ENCODE results near the gene RBM28. TPM values are rescaled to one million over a fixed set of nuclear protein-coding genes. Genes with fewer than 3 reads are reported as not detected.

Gene RBM28
- polyA plus RNA-seq, 1 donor from 2014 or later = 18.9 TPM

- Histone ChIP-seq H2AFZ (ENCODE audit: low read depth, low read length) (no peak overlapping the region), H4K20me1 (ENCODE audit: insufficient read depth) (no peaks in the 10 kb centered on the region), H3K36me3 (ENCODE audit: insufficient read depth, low read length) (peaks cover 8% of the 10 kb centered on the region), H3K4me2 (ENCODE audit: low read length) (no peak overlapping the region), H3K27me3 (ENCODE audit: insufficient read depth, low read depth, low read length) (no peaks in the 10 kb centered on the region), H3K9me2 (ENCODE audit: insufficient read depth, low read length) (no peaks in the 10 kb centered on the region), H3K27ac (ENCODE audit: low read length) (no peak overlapping the region), H3K4me3 (ENCODE audit: low read length) (no peak overlapping the region), H3K79me2 (replicated peaks; ENCODE audit: insufficient read depth, low read length) (no peaks in the 10 kb centered on the region), H3K9ac (ENCODE audit: low read length) (no peak overlapping the region), H3F3A (ENCODE audit: insufficient read depth, low read length, poor library complexity, severe bottlenecking) (no peaks in the 10 kb centered on the region), H3K9me3 (ENCODE audit: low read length) (no peaks in the 10 kb centered on the region)
- TF ChIP-seq SMC3 (conservative IDR thresholded peaks at IDR 0.05; ENCODE audit: poor library complexity) (no peak), POLR2AphosphoS5 (IDR thresholded peaks at IDR 0.05) (no peak), CTCF (IDR thresholded peaks at IDR 0.05; ENCODE audit: poor library complexity, severe bottlenecking) (no peak), MXI1 (conservative IDR thresholded peaks at IDR 0.05; ENCODE audit: poor library complexity, severe bottlenecking) (no peak), REST (IDR thresholded peaks at IDR 0.05; ENCODE audit: borderline replicate concordance) (no peak), RAD21 (conservative IDR thresholded peaks at IDR 0.05) (no peak), TAF1 (IDR thresholded peaks at IDR 0.05; ENCODE audit: low read depth) (no peak), EZH2 (IDR thresholded peaks at IDR 0.05; ENCODE audit: borderline replicate concordance, insufficient read depth, low read length, poor library complexity, severe bottlenecking) (no peak), EP300 (conservative IDR thresholded peaks at IDR 0.05; ENCODE audit: poor library complexity, severe bottlenecking) (no peak)
Measured at GRCh38 chr7:128309124-128309523, 34.6 kb downstream of the RBM28 start.

- Histone ChIP-seq H3K27ac (ENCODE audit: low read length) (no peak overlapping the region), H4K20me1 (ENCODE audit: insufficient read depth) (no peaks in the 10 kb centered on the region), H3K4me2 (ENCODE audit: low read length) (no peak overlapping the region), H3K4me3 (ENCODE audit: low read length) (no peak overlapping the region), H3F3A (ENCODE audit: insufficient read depth, low read length, poor library complexity, severe bottlenecking) (no peaks in the 10 kb centered on the region), H3K9me3 (ENCODE audit: low read length) (no peaks in the 10 kb centered on the region), H2AFZ (ENCODE audit: low read depth, low read length) (no peak overlapping the region), H3K79me2 (replicated peaks; ENCODE audit: insufficient read depth, low read length) (no peaks in the 10 kb centered on the region), H3K27me3 (ENCODE audit: insufficient read depth, low read depth, low read length) (no peaks in the 10 kb centered on the region), H3K9ac (ENCODE audit: low read length) (no peak overlapping the region), H3K9me2 (ENCODE audit: insufficient read depth, low read length) (no peaks in the 10 kb centered on the region), H3K36me3 (ENCODE audit: insufficient read depth, low read length) (no peaks in the 10 kb centered on the region)
- TF ChIP-seq POLR2AphosphoS5 (IDR thresholded peaks at IDR 0.05) (no peak), REST (IDR thresholded peaks at IDR 0.05; ENCODE audit: borderline replicate concordance) (no peak), EP300 (conservative IDR thresholded peaks at IDR 0.05; ENCODE audit: poor library complexity, severe bottlenecking) (no peak), CTCF (IDR thresholded peaks at IDR 0.05; ENCODE audit: poor library complexity, severe bottlenecking) (no peak)
Measured at GRCh38 chr7:128307061-128307460, 36.6 kb downstream of the RBM28 start.

Data from neural cell (in vitro differentiated cells).